ENCODE data around the gene LIG4.
A peak's percentile ranks its signal among the peaks of the same experiment; 100 is the strongest.

Gene LIG4

DNA sequence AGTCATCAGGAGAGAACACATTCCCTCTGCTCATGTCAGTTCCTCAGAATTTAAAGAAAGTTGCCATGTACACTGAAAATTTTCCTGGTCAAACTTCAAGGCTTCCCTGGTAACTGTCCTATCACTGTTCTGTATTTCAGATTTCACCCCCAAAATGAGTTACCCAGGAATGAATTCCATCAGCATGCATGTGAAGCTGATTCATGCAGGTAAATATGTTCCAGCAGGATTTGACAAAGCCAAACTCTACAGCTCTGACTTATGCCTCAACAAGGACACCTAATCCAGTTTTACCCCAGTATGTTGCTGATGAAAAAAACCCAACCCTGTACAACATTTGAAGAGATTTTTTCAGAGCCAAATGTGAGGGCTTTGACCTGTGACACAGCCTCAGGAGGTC, 21.5 kb downstream of the LIG4 start:
- DNase-seq: no peak

DNA sequence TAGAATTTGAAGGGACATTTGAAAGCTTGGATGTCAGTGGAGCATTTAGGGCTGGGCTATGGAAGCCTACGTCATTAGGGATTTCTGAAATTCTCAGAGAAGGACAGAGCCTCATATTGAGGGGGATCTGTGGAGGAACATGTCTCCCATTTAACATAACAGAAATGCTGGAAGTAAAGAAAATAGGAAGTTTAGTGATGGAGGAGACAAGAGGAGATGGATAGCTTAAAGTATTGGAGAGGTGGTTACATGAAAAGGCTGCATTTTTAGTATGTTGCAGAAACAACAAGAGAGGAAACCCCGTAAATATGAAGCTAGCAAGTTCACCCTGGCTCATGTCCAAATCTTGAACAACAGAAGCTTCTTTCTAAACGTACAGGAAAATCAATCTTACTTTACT, 24.4 kb downstream of the LIG4 start:
- no peak for DNase-seq

DNA sequence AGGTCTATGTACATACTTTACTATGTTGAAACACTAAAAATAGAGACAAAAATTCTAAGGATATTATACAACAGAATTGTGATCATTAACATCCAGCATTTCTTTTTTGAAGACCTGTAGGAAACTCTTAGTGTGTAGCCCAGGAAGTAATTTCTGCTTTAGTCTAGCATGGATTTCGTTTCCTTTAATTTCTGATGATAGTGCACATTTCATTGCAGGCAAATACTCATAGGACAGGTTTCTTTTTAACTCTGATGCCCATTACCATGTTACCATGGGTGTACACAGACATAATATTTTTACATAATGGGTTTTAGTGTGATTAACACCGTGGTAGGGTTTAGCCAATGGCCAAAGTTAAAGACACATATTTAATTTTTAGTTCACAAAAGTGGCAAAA, 27.1 kb downstream of the LIG4 start:
- no peak for DNase-seq

DNA sequence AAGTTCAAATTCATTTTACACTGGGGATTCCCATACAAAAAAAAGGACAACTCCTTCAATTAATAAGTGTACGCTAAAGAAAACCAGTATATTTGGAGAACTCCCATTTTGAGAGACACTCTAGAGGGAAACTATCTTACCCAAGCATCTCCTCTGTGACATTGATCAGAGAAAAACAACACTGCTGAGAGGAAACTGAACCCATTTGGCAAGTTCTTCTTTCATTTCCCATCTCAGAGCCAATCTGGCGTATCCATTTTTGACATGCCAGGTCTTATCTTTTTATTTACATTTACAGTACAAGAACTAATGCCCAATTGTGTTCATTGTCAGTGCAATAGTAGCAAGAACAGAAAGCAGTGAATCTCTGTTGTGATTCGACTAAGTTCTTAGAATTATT, 30.1 kb downstream of the LIG4 start:
- DNase-seq: no peak

DNA sequence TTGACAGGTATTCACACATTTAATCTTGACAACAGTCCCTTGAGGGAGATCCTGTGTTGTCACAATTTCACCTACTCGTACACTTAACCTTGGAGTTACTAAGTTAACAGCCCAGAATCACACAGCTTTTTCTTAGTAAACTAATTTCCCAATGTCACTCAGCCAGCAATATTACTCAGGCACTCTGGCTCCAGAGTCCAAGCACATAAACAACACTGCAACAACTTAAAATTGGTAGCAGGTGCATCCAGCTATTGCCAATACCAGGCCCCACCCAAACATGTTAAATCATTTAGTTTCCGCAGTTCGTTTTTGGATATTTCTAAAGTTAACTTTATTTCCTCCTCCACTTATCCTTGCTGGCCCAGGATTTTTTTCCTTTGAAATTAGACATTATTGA, 32.7 kb downstream of the LIG4 start:
- DNase-seq: no peak

DNA sequence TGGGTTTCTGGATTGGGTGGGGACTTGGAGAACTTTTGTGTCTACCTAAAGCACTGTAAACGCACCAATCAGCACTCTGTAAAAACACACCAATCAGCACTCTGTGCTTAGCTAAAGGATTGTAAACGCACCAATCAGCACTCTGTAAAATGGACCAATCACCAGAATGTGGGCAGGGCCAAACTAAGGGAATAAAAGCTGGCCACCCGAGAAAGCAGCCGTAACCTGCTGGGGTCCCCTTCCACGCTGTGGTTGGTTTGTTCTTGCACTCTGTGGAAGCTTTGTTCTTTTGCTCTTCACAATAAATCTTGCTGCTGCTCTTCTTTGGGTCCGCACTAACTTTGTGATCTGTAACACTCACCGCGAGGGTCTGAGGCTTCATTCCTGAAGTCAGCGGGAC, 37.3 kb downstream of the LIG4 start:
- no peak for DNase-seq

DNA sequence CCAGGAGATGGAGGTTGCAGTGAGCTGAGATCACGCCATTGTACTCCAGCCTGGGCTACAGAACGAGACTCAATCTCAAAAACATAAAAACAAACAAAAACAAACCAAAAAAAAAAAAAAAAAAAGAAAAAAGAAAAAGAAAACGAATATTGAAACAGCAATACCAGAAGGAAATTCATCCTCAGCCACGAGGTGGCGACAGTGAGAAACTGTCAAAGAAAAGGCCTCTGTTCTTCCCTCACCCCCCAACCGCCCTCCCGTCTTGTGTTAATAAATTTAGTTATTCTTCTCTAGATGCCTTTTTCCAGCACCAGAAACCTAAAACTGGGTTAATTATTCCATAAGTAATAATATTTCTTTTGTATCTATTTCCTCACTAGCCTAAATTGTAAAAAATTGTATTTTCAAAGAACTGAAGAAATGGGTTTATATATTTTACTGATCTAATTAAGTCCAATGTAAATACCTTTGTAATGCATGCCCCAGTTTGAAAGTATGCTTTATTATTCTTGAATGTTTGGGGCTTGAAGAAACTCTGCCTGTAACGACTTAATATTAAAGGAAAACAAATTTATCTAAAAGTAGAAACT, 38.6 kb downstream of the LIG4 start:
- DNase-seq: peak; percentile 47

DNA sequence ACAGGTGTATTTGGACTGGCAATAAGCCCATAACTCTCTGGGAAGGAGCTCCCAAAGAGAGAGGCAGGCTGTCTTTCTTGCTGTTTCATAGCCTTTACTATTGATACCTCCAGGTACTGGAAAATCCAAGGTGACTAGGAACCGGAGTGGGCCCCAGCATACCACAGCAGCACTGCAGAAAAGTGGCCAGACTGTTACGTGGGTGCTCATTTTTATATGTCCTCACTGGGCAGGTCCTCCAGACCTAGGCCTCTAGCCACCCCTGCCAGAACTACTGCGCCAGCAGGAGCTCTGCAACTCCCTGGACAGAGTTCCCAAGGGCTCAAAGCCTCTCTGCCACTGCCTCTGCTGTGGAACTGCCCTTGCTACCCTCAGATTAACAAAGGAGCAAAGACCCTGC, 46.4 kb downstream of the LIG4 start:
- DNase-seq: no peak

DNA sequence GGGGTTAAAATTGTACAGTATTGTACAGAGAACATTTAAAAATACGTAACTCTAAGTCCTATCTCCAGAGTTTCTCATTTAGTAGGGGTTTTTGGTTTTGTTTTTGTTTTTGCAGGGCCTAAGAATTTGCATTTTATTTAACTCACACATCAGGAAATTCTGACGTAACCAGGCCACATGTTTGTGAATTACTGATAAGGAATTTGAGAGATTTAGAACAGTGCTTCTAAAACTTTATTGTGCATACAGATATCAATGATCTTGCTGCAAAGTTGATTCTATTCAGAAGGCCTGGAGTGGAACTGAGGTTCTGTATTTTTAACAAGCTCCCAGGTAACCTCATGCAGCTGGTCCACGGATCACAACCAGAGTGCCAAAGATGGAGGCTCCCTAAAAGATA, 49.3 kb downstream of the LIG4 start:
- no peak for DNase-seq

DNA sequence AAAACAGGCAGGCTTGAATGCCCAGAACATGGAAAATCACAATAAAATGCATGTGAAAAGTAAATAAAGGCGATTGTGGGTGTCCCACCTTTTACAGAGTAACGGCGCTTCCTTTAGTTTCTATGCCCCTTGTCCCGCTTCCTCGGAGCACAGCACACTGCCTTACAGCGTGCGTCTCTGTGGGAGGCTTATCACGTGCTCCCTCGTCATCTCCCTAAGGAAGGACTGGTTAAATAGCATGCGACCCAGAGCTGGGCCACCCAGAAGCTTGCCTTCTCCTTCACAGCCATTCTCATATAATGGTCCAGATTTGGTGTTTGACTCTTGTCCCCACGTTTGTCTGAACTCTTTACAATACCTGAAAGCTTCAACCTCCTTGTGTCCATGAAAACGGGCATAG, 56.6 kb downstream of the LIG4 start:
- DNase-seq: no peak

Data from activated CD4-positive, alpha-beta T cell treated with anti-CD3 and anti-CD28 coated beads, Interleukin-2, Interleukin-6, amounts not matched to agents 100 ng/mL and 50 ng/mL, durations not matched to agents 16 hours and 8 hours (primary cell).